ENCODE results near the gene ZNF335.

The ZNF335 gene

DNA sequence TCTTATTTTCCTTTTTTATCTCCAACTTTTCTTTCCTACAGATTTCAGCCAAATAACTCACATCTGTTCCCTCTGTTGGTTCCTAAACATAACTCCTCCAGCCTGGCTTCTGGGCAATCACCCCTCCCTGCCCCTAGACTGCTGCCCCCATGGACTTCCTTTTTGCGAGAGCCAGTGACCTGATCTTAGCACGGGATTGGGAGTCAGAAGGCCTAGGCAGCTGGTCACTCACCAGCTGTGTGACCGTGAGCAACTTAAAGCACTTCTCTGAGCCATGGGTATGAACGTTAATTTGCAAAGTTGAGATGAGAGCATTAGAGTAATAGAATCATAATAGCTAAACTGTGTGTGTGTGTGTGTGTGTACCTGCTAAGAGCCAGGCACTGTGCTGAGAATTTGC, 32.2 kb upstream of the ZNF335 start:
- TF ChIP-seq, protein P1, sequence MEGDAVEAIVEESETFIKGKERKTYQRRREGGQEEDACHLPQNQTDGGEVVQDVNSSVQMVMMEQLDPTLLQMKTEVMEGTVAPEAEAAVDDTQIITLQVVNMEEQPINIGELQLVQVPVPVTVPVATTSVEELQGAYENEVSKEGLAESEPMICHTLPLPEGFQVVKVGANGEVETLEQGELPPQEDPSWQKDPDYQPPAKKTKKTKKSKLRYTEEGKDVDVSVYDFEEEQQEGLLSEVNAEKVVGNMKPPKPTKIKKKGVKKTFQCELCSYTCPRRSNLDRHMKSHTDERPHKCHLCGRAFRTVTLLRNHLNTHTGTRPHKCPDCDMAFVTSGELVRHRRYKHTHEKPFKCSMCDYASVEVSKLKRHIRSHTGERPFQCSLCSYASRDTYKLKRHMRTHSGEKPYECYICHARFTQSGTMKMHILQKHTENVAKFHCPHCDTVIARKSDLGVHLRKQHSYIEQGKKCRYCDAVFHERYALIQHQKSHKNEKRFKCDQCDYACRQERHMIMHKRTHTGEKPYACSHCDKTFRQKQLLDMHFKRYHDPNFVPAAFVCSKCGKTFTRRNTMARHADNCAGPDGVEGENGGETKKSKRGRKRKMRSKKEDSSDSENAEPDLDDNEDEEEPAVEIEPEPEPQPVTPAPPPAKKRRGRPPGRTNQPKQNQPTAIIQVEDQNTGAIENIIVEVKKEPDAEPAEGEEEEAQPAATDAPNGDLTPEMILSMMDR (IDR thresholded peaks at IDR 0.05; ENCODE audit: extremely low read depth, insufficient read depth, missing control alignments) = no peak
- DNase-seq (ENCODE audit: low spot score) = no peak
- in situ Hi-C loops (cut with MboI; ENCODE audit: low pct_unique_long_range_greater_than_20kb, low sequenced_read_pairs, unreplicated experiment) = no loop called here

DNA sequence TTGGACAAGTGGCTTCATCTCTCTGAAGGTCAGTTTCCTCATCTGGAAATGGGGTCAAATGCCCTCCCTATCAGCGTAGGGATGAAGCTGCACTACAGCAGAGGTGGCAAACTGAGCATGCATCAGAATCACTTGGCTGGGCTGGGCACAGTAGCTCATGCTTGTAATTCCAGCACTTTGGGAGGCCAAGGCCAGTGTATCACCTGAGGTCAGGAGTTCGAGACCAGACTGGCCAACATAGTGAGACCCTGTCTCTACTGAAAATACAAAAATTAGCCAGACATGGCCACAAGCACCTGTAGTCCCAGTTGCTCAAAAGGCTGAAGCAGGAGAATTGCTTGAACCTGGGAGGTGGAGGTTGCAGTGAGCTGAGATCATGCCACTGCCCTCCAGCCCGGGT, 30.0 kb upstream of the ZNF335 start:
- TF ChIP-seq, protein P1 (IDR thresholded peaks at IDR 0.05; ENCODE audit: extremely low read depth, insufficient read depth, missing control alignments) = no peak
- in situ Hi-C loops (cut with MboI; ENCODE audit: low pct_unique_long_range_greater_than_20kb, low sequenced_read_pairs, unreplicated experiment) = no loop called here
- DNase-seq (ENCODE audit: low spot score) = no peak

DNA sequence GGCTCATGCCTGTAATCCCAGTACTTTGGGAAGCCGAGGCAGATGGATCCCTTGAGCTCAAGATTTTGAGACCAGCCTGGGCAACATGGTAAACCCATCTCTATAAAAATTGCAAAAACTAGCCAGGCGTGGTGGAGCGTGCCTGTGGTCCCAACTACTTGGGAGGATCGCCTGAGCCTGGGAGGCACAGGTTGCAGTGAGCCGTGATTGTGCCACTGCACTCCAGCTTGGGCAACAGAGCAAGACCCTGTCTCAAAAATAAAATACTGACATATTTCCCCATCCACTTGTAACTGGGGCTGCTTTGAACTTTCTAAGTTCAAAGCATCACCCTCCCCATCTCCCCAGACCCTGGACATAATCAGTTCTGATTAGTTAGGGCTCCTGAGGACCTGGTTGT, 29.5 kb upstream of the ZNF335 start:
- in situ Hi-C loops (cut with MboI; ENCODE audit: low pct_unique_long_range_greater_than_20kb, low sequenced_read_pairs, unreplicated experiment) = no loop called here
- no peak for DNase-seq (ENCODE audit: low spot score)
- TF ChIP-seq, protein P1 (IDR thresholded peaks at IDR 0.05; ENCODE audit: extremely low read depth, insufficient read depth, missing control alignments) = no peak

DNA sequence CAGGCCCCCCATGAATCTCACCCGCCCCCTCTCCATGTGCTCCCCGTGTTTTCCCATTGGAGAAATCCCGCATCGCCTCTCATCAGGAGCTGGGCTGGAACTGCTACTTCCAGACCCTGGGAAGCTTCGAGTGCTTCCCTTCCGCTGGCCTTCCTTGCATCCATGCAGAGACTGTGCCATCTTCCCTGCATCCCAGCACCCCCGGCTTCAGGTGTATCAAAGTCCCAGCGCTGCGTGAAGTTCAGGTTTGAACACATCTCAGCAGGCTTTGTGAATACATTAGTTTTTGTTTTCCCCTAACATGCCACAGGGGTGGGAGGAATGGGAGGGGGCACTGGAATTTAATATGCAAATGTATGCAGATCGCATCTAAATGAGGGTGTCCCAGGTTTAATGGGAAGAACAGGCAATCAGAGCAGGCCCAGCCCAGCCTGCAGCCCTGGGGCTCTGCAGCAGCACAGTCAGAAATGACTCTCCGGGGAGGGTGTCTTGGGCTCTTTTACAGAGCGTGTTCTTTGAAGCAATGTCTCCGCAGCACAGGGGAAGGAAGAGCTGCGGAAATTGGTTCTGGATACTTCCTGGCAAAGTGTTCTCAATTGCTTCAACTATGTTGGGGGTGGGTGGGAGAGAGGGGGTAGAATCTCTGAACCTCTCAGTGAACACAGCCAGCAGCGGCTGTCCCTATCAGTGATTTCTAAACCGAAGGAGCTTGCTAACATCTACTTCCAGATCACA, 28.4 kb upstream of the ZNF335 start:
- in situ Hi-C loops (cut with MboI; ENCODE audit: low pct_unique_long_range_greater_than_20kb, low sequenced_read_pairs, unreplicated experiment) = no loop called here
- no peak for DNase-seq (ENCODE audit: low spot score)
- TF ChIP-seq, protein P1 (IDR thresholded peaks at IDR 0.05; ENCODE audit: extremely low read depth, insufficient read depth, missing control alignments) = no peak

DNA sequence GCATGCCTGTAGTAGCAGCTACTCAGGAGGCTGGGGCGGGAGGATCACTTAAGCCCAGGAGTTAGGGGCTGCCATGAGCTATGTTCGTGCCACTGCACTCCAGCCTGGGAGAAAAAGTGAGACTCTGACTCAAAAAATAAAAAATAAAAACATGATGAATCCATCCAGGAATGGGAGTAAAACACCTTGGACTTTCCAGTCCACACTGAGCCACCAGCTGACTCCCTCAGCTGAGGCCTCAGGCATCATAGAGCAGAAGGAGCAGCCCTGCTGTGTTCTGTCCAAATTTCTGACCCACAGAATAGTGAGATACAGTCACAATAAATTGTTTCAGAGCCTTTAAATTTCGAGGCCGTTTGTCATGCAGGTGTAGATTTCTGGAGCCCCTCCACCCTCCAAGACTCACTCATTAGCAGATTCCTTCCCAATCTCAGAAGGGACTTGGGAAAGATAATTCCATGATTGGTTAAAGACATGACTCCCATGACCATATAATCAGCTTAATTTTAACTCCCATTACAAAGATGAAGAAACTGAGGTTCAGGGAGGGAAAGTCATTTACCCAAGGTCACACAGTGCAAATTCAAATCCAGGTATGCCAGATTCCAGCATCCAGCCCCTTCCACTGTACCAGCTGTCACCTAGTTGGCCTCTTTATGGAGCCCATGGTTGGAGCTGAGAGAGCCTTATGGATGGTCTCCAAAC, 27.7 kb upstream of the ZNF335 start:
- DNase-seq (ENCODE audit: low spot score) = no peak
- in situ Hi-C loops (cut with MboI; ENCODE audit: low pct_unique_long_range_greater_than_20kb, low sequenced_read_pairs, unreplicated experiment) = no loop called here
- TF ChIP-seq, protein P1 (IDR thresholded peaks at IDR 0.05; ENCODE audit: extremely low read depth, insufficient read depth, missing control alignments) = no peak

DNA sequence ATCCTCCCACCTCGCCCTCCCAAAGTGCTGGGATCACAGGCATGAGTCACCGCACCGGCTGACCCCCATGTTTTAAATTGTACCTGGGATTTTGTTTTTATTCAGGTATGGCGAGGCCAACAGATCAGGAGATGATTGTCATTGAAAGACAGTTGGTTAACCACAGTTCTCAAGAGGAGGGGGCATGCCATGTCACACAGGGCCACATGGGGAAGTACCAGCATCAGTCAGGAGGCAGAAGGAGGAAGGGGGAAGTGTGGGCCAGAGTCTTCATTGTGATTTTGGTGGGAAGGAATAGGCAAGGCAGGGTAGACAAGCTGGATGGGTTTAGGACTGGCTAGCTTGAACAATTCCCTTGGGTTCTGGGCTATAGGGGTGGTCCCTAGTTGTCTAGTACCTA, 26.8 kb upstream of the ZNF335 start:
- TF ChIP-seq, protein P1 (IDR thresholded peaks at IDR 0.05; ENCODE audit: extremely low read depth, insufficient read depth, missing control alignments) = no peak
- in situ Hi-C loops (cut with MboI; ENCODE audit: low pct_unique_long_range_greater_than_20kb, low sequenced_read_pairs, unreplicated experiment) = no loop called here
- no peak for DNase-seq (ENCODE audit: low spot score)
